IMR-90 (cell line): ENCODE results near the gene ZNF618. TPM values are rescaled to one million over a fixed set of nuclear protein-coding genes. Genes with fewer than 3 reads are reported as not detected.

Source experiments
- ATAC-seq: fragments of 200-7000 bp; cut with Tn5 transposase; 2 replicates; pipeline ENCODE4 v1.9.1; 2020; ENCODE audit warnings: low read depth, mild to moderate bottlenecking, moderate library complexity
- BruUV-seq: library from RNA; stranded (reverse); fragments of 400-500 nt; replicated peaks from 2 replicates; lab custom pipeline; 2021; lab: Mats Ljungman, UMichigan
- CTCF ChIA-PET: fragments of 300-600 bp; formaldehyde crosslinking; extraction: SDS; loops from one replicate; lab custom pipeline; 2021; ENCODE audit warnings: antibody characterized with exemption; lab: Yijun Ruan, JAX
- POLR2A ChIA-PET: fragments of 300-600 bp; sonication (Branson Sonifier 250); formaldehyde crosslinking; loops from one replicate; lab custom pipeline; 2022; ENCODE audit warnings: antibody characterized with exemption; ENCODE audit not compliant: unreplicated experiment; lab: Charles Lee
- DNase-seq: peaks from one replicate; pipeline ENCODE4 v3.0.0; 2013
- H2AFZ ChIP-seq: replicated peaks from 2 replicates; pipeline ENCODE3; 2013; ENCODE audit warnings: low read length, mild to moderate bottlenecking; ENCODE audit not compliant: poor library complexity
- H2AK5ac ChIP-seq: 2 replicates; pipeline ENCODE4 v1.6.1; 2013; ENCODE audit warnings: low read depth, low read length, inconsistent platforms
- H2AK9ac ChIP-seq: replicated peaks from 2 replicates; pipeline ENCODE3; 2013; ENCODE audit warnings: mild to moderate bottlenecking, low read depth, low read length, moderate library complexity; ENCODE audit not compliant: poor library complexity
- H2BK120ac ChIP-seq: 2 replicates; pipeline ENCODE4 v1.6.1; 2013; ENCODE audit warnings: low read depth, low read length, inconsistent platforms
- H2BK15ac ChIP-seq: 3 replicates; pipeline ENCODE4 v1.6.1; 2013; ENCODE audit warnings: low read depth, low read length, inconsistent platforms
- H2BK20ac ChIP-seq: 2 replicates; pipeline ENCODE4 v1.6.1; 2013; ENCODE audit warnings: low read depth, mild to moderate bottlenecking, inconsistent platforms, low read length, moderate library complexity
- H2BK5ac ChIP-seq: 2 replicates; pipeline ENCODE4 v1.6.1; 2013; ENCODE audit warnings: mild to moderate bottlenecking, low read depth, low read length, inconsistent platforms; ENCODE audit not compliant: poor library complexity, severe bottlenecking
- H3K14ac ChIP-seq: replicated peaks from 2 replicates; pipeline ENCODE4 v1.6.1; 2013; ENCODE audit warnings: low read depth, low read length, inconsistent platforms
- H3K18ac ChIP-seq: 2 replicates; pipeline ENCODE4 v1.6.1; 2013; ENCODE audit warnings: low read depth, low read length, control low read depth
- H3K23ac ChIP-seq: 2 replicates; pipeline ENCODE4 v1.6.1; 2013; ENCODE audit warnings: low read depth, low read length, inconsistent platforms
- H3K27ac ChIP-seq: 2 replicates; pipeline ENCODE4 v1.5.1; 2013; ENCODE audit warnings: mild to moderate bottlenecking, control low read depth, low read length; ENCODE audit not compliant: insufficient read depth
- H3K27me3 ChIP-seq: 2 replicates; pipeline ENCODE4 v1.6.1; 2013; ENCODE audit warnings: low read length; ENCODE audit not compliant: control insufficient read depth, insufficient read depth
- H3K36me3 ChIP-seq: 2 replicates; pipeline ENCODE4 v1.6.1; 2013; ENCODE audit warnings: low read length, mixed read lengths; ENCODE audit not compliant: control insufficient read depth, insufficient read depth
- H3K4ac ChIP-seq: 2 replicates; pipeline ENCODE4 v1.6.1; 2013; ENCODE audit warnings: low read depth, low read length, inconsistent platforms
- H3K4me1 ChIP-seq: 2 replicates; pipeline ENCODE4 v1.6.1; 2013; ENCODE audit warnings: low read length, mixed read lengths; ENCODE audit not compliant: control insufficient read depth, insufficient read depth
- H3K4me2 ChIP-seq: 2 replicates; pipeline ENCODE4 v1.6.1; 2013; ENCODE audit warnings: low read depth, mild to moderate bottlenecking, control low read depth, low read length, moderate library complexity
- H3K4me3 ChIP-seq: 2 replicates; pipeline ENCODE4 v1.5.1; 2013; ENCODE audit warnings: low read depth, mild to moderate bottlenecking, control low read depth, low read length, moderate library complexity; ENCODE audit not compliant: insufficient read depth
- H3K56ac ChIP-seq: 2 replicates; pipeline ENCODE4 v1.6.1; 2013; ENCODE audit warnings: low read length, inconsistent platforms; ENCODE audit not compliant: insufficient read depth; ENCODE audit errors: extremely low read depth
- H3K79me1 ChIP-seq, 2 experiments: 2 replicates each; pipeline ENCODE4 v1.6.1; 2013; ENCODE audit warnings: low read length in 2 of 2, inconsistent platforms in 1 of 2, low read depth in 1 of 2
- H3K9ac ChIP-seq: 2 replicates; pipeline ENCODE4 v1.6.1; 2013; ENCODE audit warnings: low read depth, low read length, control low read depth
- H3K9me1 ChIP-seq: 2 replicates; pipeline ENCODE4 v1.6.1; 2013; ENCODE audit warnings: low read length, inconsistent platforms; ENCODE audit not compliant: insufficient read depth
- H3K9me3 ChIP-seq: 2 replicates; pipeline ENCODE4 v1.6.1; 2013; ENCODE audit warnings: low read length; ENCODE audit not compliant: control insufficient read depth, insufficient read depth
- H4K20me1 ChIP-seq: 2 replicates; pipeline ENCODE4 v1.6.1; 2013; ENCODE audit warnings: low read length, inconsistent platforms; ENCODE audit not compliant: insufficient read depth
- H4K5ac ChIP-seq: 2 replicates; pipeline ENCODE4 v1.6.1; 2013; ENCODE audit warnings: mild to moderate bottlenecking, low read depth, low read length, control low read depth
- H4K8ac ChIP-seq, 2 experiments: 2 replicates each; pipeline ENCODE4 v1.6.1; 2013; ENCODE audit warnings: low read depth in 2 of 2, low read length in 2 of 2, control low read depth in 1 of 2, inconsistent platforms in 1 of 2
- H4K91ac ChIP-seq: 2 replicates; pipeline ENCODE4 v1.6.1; 2013; ENCODE audit warnings: low read depth, low read length, inconsistent platforms; ENCODE audit not compliant: insufficient read depth
- BHLHE40 ChIP-seq: fragments of 150-350 bp; IDR thresholded peaks from 2 replicates; pipeline ENCODE4 v1.6.1; 2016; ENCODE audit warnings: mild to moderate bottlenecking, low read depth, low read length
- CEBPB ChIP-seq: IDR thresholded peaks from 2 replicates; pipeline ENCODE4 v1.6.1; 2012; ENCODE audit warnings: low read depth, low read length, improper control_type of control experiment
- CHD1 ChIP-seq: IDR thresholded peaks from 2 replicates; pipeline ENCODE4 v1.6.1; 2012; ENCODE audit warnings: low read depth, low read length, improper control_type of control experiment
- CTCF ChIP-seq: conservative IDR thresholded peaks from 2 replicates; pipeline ENCODE4 v1.5.1; 2012; ENCODE audit warnings: mild to moderate bottlenecking, low read depth, low read length, improper control_type of control experiment
- FOS ChIP-seq: fragments of 150-350 bp; IDR thresholded peaks from 2 replicates; pipeline ENCODE4 v1.6.1; 2016; ENCODE audit warnings: low read depth, low read length
- MAFK ChIP-seq: IDR thresholded peaks from 2 replicates; pipeline ENCODE4 v1.6.1; 2012; ENCODE audit warnings: low read depth, low read length, improper control_type of control experiment
- MAZ ChIP-seq: IDR thresholded peaks from 2 replicates; pipeline ENCODE4 v1.6.1; 2012; ENCODE audit warnings: low read depth, mild to moderate bottlenecking, low read length, improper control_type of control experiment, moderate library complexity, borderline replicate concordance
- MXI1 ChIP-seq: IDR thresholded peaks from 2 replicates; pipeline ENCODE4 v1.6.1; 2012; ENCODE audit warnings: low read depth, mild to moderate bottlenecking, low read length, moderate library complexity, borderline replicate concordance
- NFE2L2 ChIP-seq: fragments of 150-350 bp; IDR thresholded peaks from 2 replicates; pipeline ENCODE4 v1.6.1; 2016; ENCODE audit warnings: low read depth, mild to moderate bottlenecking, low read length
- POLR2A ChIP-seq: IDR thresholded peaks from 2 replicates; pipeline ENCODE4 v1.6.1; 2012; ENCODE audit warnings: mild to moderate bottlenecking, low read depth, low read length
- RAD21 ChIP-seq: IDR thresholded peaks from 2 replicates; pipeline ENCODE4 v1.6.1; 2012; ENCODE audit warnings: low read length, improper control_type of control experiment
- RCOR1 ChIP-seq: IDR thresholded peaks from 2 replicates; pipeline ENCODE4 v1.6.1; 2012; ENCODE audit warnings: mild to moderate bottlenecking, low read length, improper control_type of control experiment; ENCODE audit not compliant: insufficient replicate concordance
- RFX5 ChIP-seq: IDR thresholded peaks from 2 replicates; pipeline ENCODE4 v1.8.0; 2012; ENCODE audit warnings: low read depth, mild to moderate bottlenecking, low read length, moderate library complexity
- SMC3 ChIP-seq: fragments of 150-350 bp; IDR thresholded peaks from 2 replicates; pipeline ENCODE4 v1.6.1; 2016; ENCODE audit warnings: low read depth, mild to moderate bottlenecking, antibody characterized with exemption, low read length, moderate library complexity
- USF2 ChIP-seq: fragments of 150-350 bp; IDR thresholded peaks from 2 replicates; pipeline ENCODE4 v1.6.1; 2017; ENCODE audit warnings: mild to moderate bottlenecking, antibody characterized with exemption, low read length, low read depth
- WGBS, 2 experiments: methylation state at CpG; one replicate each; pipeline versions ENCODE4 v1.1.5 to v1.1.7; 2013; ENCODE audit warnings: missing lambda C conversion rate in 2 of 2; ENCODE audit not compliant: insufficient read length in 1 of 2; ENCODE audit errors: extremely low coverage in 2 of 2; 5-methylcytosine and 5-hydroxymethylcytosine counted together
- dilution Hi-C: fragments of 300-500 bp; cut with HindIII; formaldehyde crosslinking; loops from one replicate; pipeline ENCODE4 v1.14.3; 2018; ENCODE audit warnings: low sequenced_read_pairs; ENCODE audit not compliant: unreplicated experiment
- in situ Hi-C: fragments of 300-500 bp; cut with MboI; formaldehyde crosslinking; loops from 3 replicates; pipeline ENCODE4 v1.14.3; 2019; ENCODE audit warnings: low sequenced_read_pairs, inconsistent platforms, mixed read lengths
- intact Hi-C: fragments of 100-400 bp; cut with micrococcal nuclease; formaldehyde crosslinking; loops from 2 replicates; pipeline ENCODE4 v1.10.0; 2022
- polyA plus RNA-seq, 3 experiments: library from polyadenylated mRNA; depleted of rRNA; stranded (reverse); fragments of >200 nt; gene quantifications; 2 replicates each; pipeline ENCODE4 v1.2.3, GENCODE V29; 2012; ENCODE audit warnings: low replicate concordance in 1 of 3
- total RNA-seq: library from RNA; depleted of rRNA; stranded (reverse); fragments of >200 nt; gene quantifications from 2 replicates; pipeline ENCODE4 v1.2.3, GENCODE V29; 2012
- TF ChIP-seq, protein P1 (sequence below): fragments of 150-350 bp; IDR thresholded peaks from 2 replicates; pipeline ENCODE4 v1.6.1; 2016; ENCODE audit warnings: low read depth, mild to moderate bottlenecking, low read length, moderate library complexity, borderline replicate concordance

The ZNF618 gene
- total and polyA plus RNA-seq, 2 of the 4 experiments (the other 2 are of a cell fraction): 8.2 to 9.4 TPM

- Histone ChIP-seq H3K4me1 (peaks cover 28% of the 10 kb centered on the region), H3K9me3 (no peaks in the 10 kb centered on the region), H3K79me1 (peaks cover 62 to 91% of the 10 kb centered on the region in 2 experiments), H4K5ac (no peak overlapping the region), H3K9me1 (peaks cover 38% of the 10 kb centered on the region), H3K23ac (no peak overlapping the region), H2AK5ac (no peak overlapping the region), H3K4me2 (no peak overlapping the region), H2AK9ac (no peak overlapping the region), H4K8ac (no peak overlapping the region), H2BK120ac (no peak overlapping the region), H3K4me3 (no peak overlapping the region), H3K36me3 (peaks cover 2% of the 10 kb centered on the region; the same call in 1 of the 2 replicates), H2BK5ac (no peak overlapping the region), H3K18ac (no peak overlapping the region), H4K91ac (no peak overlapping the region), H3K27me3 (no peaks in the 10 kb centered on the region), H2AFZ (no peak overlapping the region), H2BK15ac (no peak overlapping the region), H3K27ac (no peak overlapping the region), H3K9ac (no peak overlapping the region), H3K56ac (no peak overlapping the region), H3K4ac (no peak overlapping the region), H3K14ac (no peak overlapping the region), H4K20me1 (no peaks in the 10 kb centered on the region), H2BK20ac (no peak overlapping the region)
- TF ChIP-seq CHD1: no peak
- TF ChIP-seq RFX5: no peak
- TF ChIP-seq, protein P1, sequence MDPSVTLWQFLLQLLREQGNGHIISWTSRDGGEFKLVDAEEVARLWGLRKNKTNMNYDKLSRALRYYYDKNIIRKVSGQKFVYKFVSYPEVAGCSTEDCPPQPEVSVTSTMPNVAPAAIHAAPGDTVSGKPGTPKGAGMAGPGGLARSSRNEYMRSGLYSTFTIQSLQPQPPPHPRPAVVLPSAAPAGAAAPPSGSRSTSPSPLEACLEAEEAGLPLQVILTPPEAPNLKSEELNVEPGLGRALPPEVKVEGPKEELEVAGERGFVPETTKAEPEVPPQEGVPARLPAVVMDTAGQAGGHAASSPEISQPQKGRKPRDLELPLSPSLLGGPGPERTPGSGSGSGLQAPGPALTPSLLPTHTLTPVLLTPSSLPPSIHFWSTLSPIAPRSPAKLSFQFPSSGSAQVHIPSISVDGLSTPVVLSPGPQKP: no peak
- no peak for TF ChIP-seq NFE2L2
- no peak for TF ChIP-seq FOS
- TF ChIP-seq MAFK: no peak
- TF ChIP-seq MAZ: no peak
- TF ChIP-seq CTCF: no peak
- TF ChIP-seq BHLHE40: no peak
- no peak for TF ChIP-seq RCOR1
- TF ChIP-seq USF2: no peak
- no peak for TF ChIP-seq SMC3
- no peak for TF ChIP-seq RAD21
- no peak for TF ChIP-seq POLR2A
- TF ChIP-seq CEBPB: no peak
- no peak for TF ChIP-seq MXI1
- CTCF ChIA-PET: no interaction called here
- DNase-seq (no peak), ATAC-seq (no peak)
- dilution Hi-C loops (no loop called here), in situ Hi-C loops (no loop called here), intact Hi-C loops (no loop called here)
- no CpG with 5 or more reads among the region's 2 CpGs for WGBS, 2 experiments
- POLR2A ChIA-PET: no interaction called here
- no TSS peak for BruUV-seq
Measured at GRCh38 chr9:113951032-113951372, 74.9 kb downstream of the ZNF618 start.
